HCT116 (cell line): ENCODE data around the gene APP. TPM values are rescaled to one million over a fixed set of nuclear protein-coding genes. Genes with fewer than 3 reads are reported as not detected.

Experiments
- ATAC-seq: fragments of 200-7000 bp; cut with Tn5 transposase; 2 replicates; pipeline ENCODE4 v1.9.1; 2020; ENCODE audit warnings: mild to moderate bottlenecking, moderate library complexity
- BruUV-seq: library from RNA; stranded (reverse); fragments of 400-500 nt; replicated peaks from 2 replicates; lab custom pipeline; 2021; lab: Mats Ljungman, UMichigan
- CTCF ChIA-PET: fragments of 300-600 bp; sonication (Branson Sonifier 250); formaldehyde crosslinking; loops from one replicate; lab custom pipeline; 2021; ENCODE audit warnings: antibody characterized with exemption; lab: Charles Lee
- POLR2A ChIA-PET: fragments of 300-600, 350-600 bp; sonication (Branson Sonifier 250); formaldehyde crosslinking; loops from one replicate; lab custom pipeline; 2021; ENCODE audit warnings: antibody characterized with exemption; lab: Charles Lee
- RAD21 ChIA-PET, 2 experiments: fragments of 300-600 bp; sonication (Branson Sonifier 250); formaldehyde crosslinking; loops; one replicate each; lab custom pipeline; 2023; ENCODE audit warnings: low total read pairs in 2 of 2; ENCODE audit not compliant: uncharacterized antibody in 2 of 2, unreplicated experiment in 2 of 2, low non-redundant PET in 1 of 2; lab: Charles Lee
- DNase-seq: peaks from one replicate; pipeline ENCODE4 v3.0.0-alpha.2; 2010; ENCODE audit warnings: low read depth, low spot score
- H2AFZ ChIP-seq: fragments of 200-600 bp; shearing (Covaris generic), sonication (generic); 2 replicates; pipeline ENCODE4 v1.6.1; 2017; ENCODE audit warnings: low read depth, mixed run types, mixed read lengths, antibody characterized with exemption, low read length; ENCODE audit not compliant: poor library complexity, severe bottlenecking
- H3K27ac ChIP-seq: 2 replicates; pipeline ENCODE4 v1.5.1; 2012; ENCODE audit warnings: low read depth, low read length
- H3K27me3 ChIP-seq: fragments of 200-600 bp; sonication (generic); 2 replicates; pipeline ENCODE4 v1.6.1; 2016; ENCODE audit warnings: mixed run types, low read length, mixed read lengths; ENCODE audit not compliant: insufficient read depth
- H3K36me3 ChIP-seq, 2 experiments: fragments of 200-500 bp in 1 of 2; fragments of 200-600 bp in 1 of 2; sonication (Bioruptor generic) in 1 of 2; sonication (generic) in 1 of 2; 2 replicates each; pipeline versions ENCODE4 v1.5.1 to v1.6.1; 2014 to 2016; ENCODE audit warnings: low read length in 2 of 2, inconsistent platforms in 1 of 2, mixed read lengths in 1 of 2, mixed run types in 1 of 2; ENCODE audit not compliant: insufficient read depth in 2 of 2, control insufficient read depth in 1 of 2
- H3K4me1 ChIP-seq, 2 experiments: fragments of 200-600 bp in 1 of 2; sonication (generic) in 1 of 2; 2 replicates each; pipeline versions ENCODE4 v1.5.1 to v1.6.1; 2012 to 2017; ENCODE audit warnings: low read length in 2 of 2, inconsistent platforms in 1 of 2, mild to moderate bottlenecking in 1 of 2, mixed read lengths in 1 of 2, mixed run types in 1 of 2, moderate library complexity in 1 of 2; ENCODE audit not compliant: insufficient read depth in 2 of 2, control insufficient read depth in 1 of 2
- H3K4me2 ChIP-seq: fragments of 200-600 bp; sonication (generic); 2 replicates; pipeline ENCODE4 v1.6.1; 2017; ENCODE audit warnings: mixed run types, low read length, mixed read lengths
- H3K4me3 ChIP-seq, 2 experiments: fragments of 200-600 bp in 1 of 2; sonication (generic) in 1 of 2; replicated peaks in 1 of 2; 2 replicates each; pipeline ENCODE4 v1.5.1; 2011 to 2016; ENCODE audit warnings: low read length in 2 of 2, control low read depth in 1 of 2, low read depth in 1 of 2, mild to moderate bottlenecking in 1 of 2, mixed read lengths in 1 of 2, mixed run types in 1 of 2
- H3K79me2 ChIP-seq: fragments of 200-600 bp; sonication (generic); 2 replicates; pipeline ENCODE4 v1.6.1; 2017; ENCODE audit warnings: mild to moderate bottlenecking, mixed run types, low read length, moderate library complexity, mixed read lengths; ENCODE audit not compliant: insufficient read depth
- H3K9ac ChIP-seq: fragments of 200-600 bp; sonication (generic); 2 replicates; pipeline ENCODE4 v1.6.1; 2016; ENCODE audit warnings: low read length, mixed read lengths
- H3K9me2 ChIP-seq: fragments of 200-600 bp; sonication (generic), shearing (Covaris generic); 2 replicates; pipeline ENCODE4 v1.6.1; 2017; ENCODE audit warnings: mixed run types, mild to moderate bottlenecking, moderate library complexity; ENCODE audit not compliant: insufficient read depth
- H3K9me3 ChIP-seq, 2 experiments: fragments of 200-500 bp in 1 of 2; fragments of 200-600 bp in 1 of 2; sonication (Bioruptor generic) in 1 of 2; sonication (generic) in 1 of 2; 2 replicates each; pipeline ENCODE4 v1.6.1; 2014 to 2017; ENCODE audit warnings: low read length in 2 of 2, mixed read lengths in 2 of 2, inconsistent platforms in 1 of 2, low read depth in 1 of 2, mild to moderate bottlenecking in 1 of 2, mixed run types in 1 of 2, moderate library complexity in 1 of 2; ENCODE audit not compliant: control insufficient read depth in 1 of 2, insufficient read depth in 1 of 2
- H4K20me1 ChIP-seq: fragments of 200-600 bp; sonication (generic), shearing (Covaris generic); 2 replicates; pipeline ENCODE4 v1.6.1; 2017; ENCODE audit warnings: mixed run types, mild to moderate bottlenecking, moderate library complexity; ENCODE audit not compliant: insufficient read depth
- CBX3 ChIP-seq: IDR thresholded peaks from 2 replicates; pipeline ENCODE4 v1.6.1; 2012; ENCODE audit warnings: low read depth
- EGR1 ChIP-seq: IDR thresholded peaks from 2 replicates; pipeline ENCODE4 v1.6.1; 2012; ENCODE audit warnings: low read depth
- ELF1 ChIP-seq: IDR thresholded peaks from 2 replicates; pipeline ENCODE4 v1.6.1; 2012; ENCODE audit warnings: low read depth, borderline replicate concordance
- FOSL1 ChIP-seq: IDR thresholded peaks from 2 replicates; pipeline ENCODE4 v1.6.1; 2012; ENCODE audit warnings: low read depth
- RAD21 ChIP-seq: IDR thresholded peaks from 2 replicates; pipeline ENCODE4 v1.6.1; 2012; ENCODE audit warnings: low read depth, mild to moderate bottlenecking
- YY1 ChIP-seq: IDR thresholded peaks from 2 replicates; pipeline ENCODE4 v1.6.1; 2011; ENCODE audit warnings: low read length, low read depth, moderate library complexity, mild to moderate bottlenecking; ENCODE audit not compliant: insufficient replicate concordance; ENCODE audit errors: extremely low read depth
- ZFX ChIP-seq: fragments of 450-650 bp; IDR thresholded peaks from 2 replicates; pipeline ENCODE4 v1.6.1; 2017
- ZNF274 ChIP-seq: fragments of 200-500 bp; sonication (Bioruptor generic); IDR thresholded peaks from 2 replicates; pipeline ENCODE4 v1.6.1; 2014; ENCODE audit warnings: mild to moderate bottlenecking, low read depth, low read length, inconsistent platforms
- intact Hi-C: fragments of 100-400 bp; cut with micrococcal nuclease; formaldehyde crosslinking; loops from 2 replicates; pipeline ENCODE4 v1.10.0; 2022
- total RNA-seq: library from RNA; stranded (reverse); gene quantifications from one replicate; pipeline ENCODE4 v1.2.1, GENCODE V29; 2021; ENCODE audit not compliant: unreplicated experiment
- TF ChIP-seq, protein P1 (sequence below), 3 experiments: fragments of 200-600 bp in 1 of 3; sonication (generic) in 1 of 3; IDR thresholded peaks in 2 of 3; conservative IDR thresholded peaks in 1 of 3; 2 replicates each; pipeline ENCODE4 v1.5.1; 2012 to 2017; ENCODE audit warnings: low read depth in 2 of 3, low read length in 2 of 3, antibody characterized with exemption in 1 of 3, borderline replicate concordance in 1 of 3, control low read depth in 1 of 3, mild to moderate bottlenecking in 1 of 3, mixed read lengths in 1 of 3, mixed run types in 1 of 3, moderate library complexity in 1 of 3; ENCODE audit not compliant: insufficient read depth in 1 of 3
- TF ChIP-seq, protein P2 (sequence below): IDR thresholded peaks from 2 replicates; pipeline ENCODE4 v1.6.1; 2012
- TF ChIP-seq, protein P3 (sequence below): IDR thresholded peaks from 2 replicates; pipeline ENCODE4 v1.6.1; 2011; ENCODE audit warnings: mild to moderate bottlenecking, low read length, moderate library complexity; ENCODE audit not compliant: insufficient replicate concordance; ENCODE audit errors: extremely low read depth

Gene APP
- total RNA-seq, 1 experiment from 2014 or later: 267 TPM

DNA sequence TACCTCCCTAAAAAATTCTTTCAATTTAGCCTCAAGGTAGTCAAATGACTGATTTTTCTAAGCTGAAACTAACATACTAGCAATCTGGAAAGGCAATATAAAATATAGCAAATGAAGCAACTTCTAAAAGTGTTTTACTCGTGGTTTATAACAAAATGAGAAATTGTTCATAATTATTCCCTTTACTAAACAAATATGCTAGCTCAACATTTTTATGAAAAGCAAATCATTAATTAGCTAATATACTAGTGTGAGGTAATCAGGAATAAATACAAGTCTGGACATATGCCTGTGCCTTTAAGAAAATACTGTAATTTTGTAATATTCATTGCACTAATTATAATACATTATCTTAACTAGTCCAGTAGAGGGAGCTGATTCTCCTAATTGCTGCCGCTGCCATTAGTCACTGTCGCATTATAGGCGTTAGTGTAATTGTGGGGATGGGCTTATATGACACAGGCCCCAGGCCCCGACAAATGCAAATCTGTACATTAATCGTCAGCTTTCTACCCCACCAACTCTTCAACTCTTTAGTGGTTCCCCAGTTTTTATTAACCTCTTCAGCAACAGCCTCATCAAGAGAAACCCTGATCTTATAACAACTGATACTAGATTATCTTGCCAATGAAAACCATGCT lies 274.9 kb downstream of the APP start:
- Histone ChIP-seq H3K4me3 (no peak overlapping the region), H3K9me2 (no peaks in the 10 kb centered on the region), H3K27me3 (no peaks in the 10 kb centered on the region), H3K9me3 (no peaks in the 10 kb centered on the region), H3K4me1 (no peaks in the 10 kb centered on the region), H3K27ac (no peak overlapping the region), H3K79me2 (no peaks in the 10 kb centered on the region), H2AFZ (no peak overlapping the region), H3K4me2 (no peak overlapping the region)
- intact Hi-C loops: no loop called here
- RAD21 ChIA-PET: no interaction called here
- no peak for DNase-seq
- TF ChIP-seq, protein P1, sequence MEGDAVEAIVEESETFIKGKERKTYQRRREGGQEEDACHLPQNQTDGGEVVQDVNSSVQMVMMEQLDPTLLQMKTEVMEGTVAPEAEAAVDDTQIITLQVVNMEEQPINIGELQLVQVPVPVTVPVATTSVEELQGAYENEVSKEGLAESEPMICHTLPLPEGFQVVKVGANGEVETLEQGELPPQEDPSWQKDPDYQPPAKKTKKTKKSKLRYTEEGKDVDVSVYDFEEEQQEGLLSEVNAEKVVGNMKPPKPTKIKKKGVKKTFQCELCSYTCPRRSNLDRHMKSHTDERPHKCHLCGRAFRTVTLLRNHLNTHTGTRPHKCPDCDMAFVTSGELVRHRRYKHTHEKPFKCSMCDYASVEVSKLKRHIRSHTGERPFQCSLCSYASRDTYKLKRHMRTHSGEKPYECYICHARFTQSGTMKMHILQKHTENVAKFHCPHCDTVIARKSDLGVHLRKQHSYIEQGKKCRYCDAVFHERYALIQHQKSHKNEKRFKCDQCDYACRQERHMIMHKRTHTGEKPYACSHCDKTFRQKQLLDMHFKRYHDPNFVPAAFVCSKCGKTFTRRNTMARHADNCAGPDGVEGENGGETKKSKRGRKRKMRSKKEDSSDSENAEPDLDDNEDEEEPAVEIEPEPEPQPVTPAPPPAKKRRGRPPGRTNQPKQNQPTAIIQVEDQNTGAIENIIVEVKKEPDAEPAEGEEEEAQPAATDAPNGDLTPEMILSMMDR (IDR thresholded peaks at IDR 0.05 in 2 of 3, conservative IDR thresholded peaks at IDR 0.05 in 1 of 3; ENCODE audit: borderline replicate concordance in 1 of 3, insufficient read depth in 1 of 3, low read depth in 2 of 3, low read length in 2 of 3): peak; percentile 9 to 55 (median 28); a peak in 3 of 6 replicates
- TF ChIP-seq RAD21 (peak; percentile 44; the same call in 1 of the 2 replicates), FOSL1 (no peak)
- TF ChIP-seq, all 23 proteins: peak for 2
- ChIA-PET POLR2A (no interaction called here), CTCF (no interaction called here)
- peak; percentile 38; the same call in 1 of the 2 replicates for ATAC-seq
- BruUV-seq: no TSS peak
- Histone ChIP-seq H3K9ac (no peak overlapping the region), H3K36me3 (peaks cover 6 to 8% of the 10 kb centered on the region in 2 experiments; a peak in 3 of 4 replicates), H4K20me1 (no peaks in the 10 kb centered on the region)

DNA sequence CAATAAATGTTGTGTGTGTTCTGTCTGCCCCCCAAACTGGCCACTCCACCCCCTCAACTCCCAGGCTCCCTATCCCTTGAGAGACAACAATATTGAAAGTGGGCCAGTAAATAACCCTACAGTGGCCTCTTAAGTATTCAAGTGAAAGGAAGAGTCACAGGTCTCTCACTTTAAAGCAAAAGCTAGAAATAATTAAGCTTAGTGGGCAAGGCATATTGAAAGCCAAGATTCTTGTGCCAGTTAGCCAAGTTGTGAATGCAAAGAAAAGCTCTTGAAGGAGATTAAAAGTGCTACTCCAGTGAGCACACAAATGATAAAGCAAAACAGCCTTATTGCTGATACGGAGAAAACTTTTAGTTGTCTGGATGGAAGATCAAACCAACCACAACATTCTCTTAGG lies 277.4 kb downstream of the APP start:
- Histone ChIP-seq H3K9me3 (no peaks in the 10 kb centered on the region), H3K27ac (no peak overlapping the region), H3K4me1 (no peaks in the 10 kb centered on the region), H3K9me2 (no peaks in the 10 kb centered on the region), H4K20me1 (no peaks in the 10 kb centered on the region), H3K36me3 (peaks cover 8 to 11% of the 10 kb centered on the region in 2 experiments; a peak in 3 of 4 replicates), H3K9ac (no peak overlapping the region), H3K27me3 (no peaks in the 10 kb centered on the region), H3K79me2 (no peaks in the 10 kb centered on the region), H2AFZ (no peak overlapping the region), H3K4me3 (no peak overlapping the region), H3K4me2 (no peak overlapping the region)
- CTCF ChIA-PET: no interaction called here
- POLR2A ChIA-PET: no interaction called here
- no peak for ATAC-seq
- intact Hi-C loops: no loop called here
- BruUV-seq: no TSS peak
- RAD21 ChIA-PET: no interaction called here
- no peak for DNase-seq
- TF ChIP-seq ELF1 (no peak), YY1 (no peak), RAD21 (no peak), ZFX (no peak), ZNF274 (no peak), FOSL1 (no peak), EGR1 (no peak), CBX3 (no peak)
- TF ChIP-seq, protein P1 (IDR thresholded peaks at IDR 0.05 in 2 of 3, conservative IDR thresholded peaks at IDR 0.05 in 1 of 3; ENCODE audit: borderline replicate concordance in 1 of 3, insufficient read depth in 1 of 3, low read depth in 2 of 3, low read length in 2 of 3): no peak
- TF ChIP-seq, protein P2, sequence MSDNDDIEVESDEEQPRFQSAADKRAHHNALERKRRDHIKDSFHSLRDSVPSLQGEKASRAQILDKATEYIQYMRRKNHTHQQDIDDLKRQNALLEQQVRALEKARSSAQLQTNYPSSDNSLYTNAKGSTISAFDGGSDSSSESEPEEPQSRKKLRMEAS: no peak
- TF ChIP-seq, protein P3, sequence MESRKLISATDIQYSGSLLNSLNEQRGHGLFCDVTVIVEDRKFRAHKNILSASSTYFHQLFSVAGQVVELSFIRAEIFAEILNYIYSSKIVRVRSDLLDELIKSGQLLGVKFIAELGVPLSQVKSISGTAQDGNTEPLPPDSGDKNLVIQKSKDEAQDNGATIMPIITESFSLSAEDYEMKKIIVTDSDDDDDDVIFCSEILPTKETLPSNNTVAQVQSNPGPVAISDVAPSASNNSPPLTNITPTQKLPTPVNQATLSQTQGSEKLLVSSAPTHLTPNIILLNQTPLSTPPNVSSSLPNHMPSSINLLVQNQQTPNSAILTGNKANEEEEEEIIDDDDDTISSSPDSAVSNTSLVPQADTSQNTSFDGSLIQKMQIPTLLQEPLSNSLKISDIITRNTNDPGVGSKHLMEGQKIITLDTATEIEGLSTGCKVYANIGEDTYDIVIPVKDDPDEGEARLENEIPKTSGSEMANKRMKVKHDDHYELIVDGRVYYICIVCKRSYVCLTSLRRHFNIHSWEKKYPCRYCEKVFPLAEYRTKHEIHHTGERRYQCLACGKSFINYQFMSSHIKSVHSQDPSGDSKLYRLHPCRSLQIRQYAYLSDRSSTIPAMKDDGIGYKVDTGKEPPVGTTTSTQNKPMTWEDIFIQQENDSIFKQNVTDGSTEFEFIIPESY: no peak
